NB4 (cell line): Measurements from ENCODE around the gene CAPNS2.

Experiments used
- DNase-seq: peaks from one replicate; pipeline ENCODE4 v3.0.0; 2010; ENCODE audit warnings: low read depth
- H3K4me3 ChIP-seq: one replicate; pipeline ENCODE4 v1.5.1; 2011; ENCODE audit warnings: mild to moderate bottlenecking, low read depth, low read length, moderate library complexity
- CTCF ChIP-seq: IDR thresholded peaks from one replicate; pipeline ENCODE4 v1.5.1; 2012; ENCODE audit warnings: low read depth, low read length
- MAX ChIP-seq: IDR thresholded peaks from 2 replicates; pipeline ENCODE4 v1.6.1; 2011; ENCODE audit warnings: low read depth, low read length
- MYC ChIP-seq: IDR thresholded peaks from 2 replicates; pipeline ENCODE4 v1.6.1; 2011; ENCODE audit warnings: low read depth, low read length
- POLR2A ChIP-seq: IDR thresholded peaks from 2 replicates; pipeline ENCODE4 v1.6.1; 2011; ENCODE audit warnings: mild to moderate bottlenecking; ENCODE audit not compliant: insufficient read length; ENCODE audit errors: extremely low read depth

CAPNS2 gene

GRCh38 chr16:55566432-55567175 is at the start of gene CAPNS2:
Gene CAPNS2, plus strand, starts transcription at chr16:55566684. Its CDS starts 73 bp downstream, at chr16:55566757.
- peak; percentile 17 for DNase-seq
- no peak for TF ChIP-seq CTCF
- TF ChIP-seq MYC = no peak
- no peak for TF ChIP-seq MAX
- TF ChIP-seq POLR2A = no peak
- H3K4me3 ChIP-seq = no peak within 1 kb of the TSS

- TF ChIP-seq POLR2A (no peak), CTCF (no peak), MAX (no peak), MYC (no peak)
- no peak for DNase-seq
- H3K4me3 ChIP-seq = no peak overlapping the region
Measured at GRCh38 chr16:55521792-55522191, 44.7 kb upstream of the CAPNS2 start.

- TF ChIP-seq MYC = no peak
- DNase-seq = no peak
- H3K4me3 ChIP-seq = no peak overlapping the region
Measured at GRCh38 chr16:55526441-55526840, 40.0 kb upstream of the CAPNS2 start.

- TF ChIP-seq CTCF (no peak), POLR2A (no peak), MYC (no peak), MAX (no peak)
- H3K4me3 ChIP-seq = no peak overlapping the region
- no peak for DNase-seq
Measured at GRCh38 chr16:55527885-55528284, 38.6 kb upstream of the CAPNS2 start.

- H3K4me3 ChIP-seq = no peak overlapping the region
- TF ChIP-seq POLR2A (no peak), MAX (no peak), CTCF (no peak), MYC (no peak)
- no peak for DNase-seq
Measured at GRCh38 chr16:55529018-55529417, 37.5 kb upstream of the CAPNS2 start.

- no peak for DNase-seq
- no peak overlapping the region for H3K4me3 ChIP-seq
- TF ChIP-seq CTCF (no peak), MAX (no peak), MYC (no peak)
Measured at GRCh38 chr16:55530316-55530856, 36.1 kb upstream of the CAPNS2 start.
